GM23248 (cell line): Measurements from ENCODE around the gene KIN.

Experiments
- EZH2 ChIP-seq: fragments of 200-600 bp; sonication (generic); IDR thresholded peaks from 2 replicates; pipeline ENCODE4 v1.6.1; 2018; ENCODE audit warnings: antibody characterized with exemption, mild to moderate bottlenecking; ENCODE audit not compliant: insufficient read depth, poor library complexity, severe bottlenecking
- EZH2phosphoT487 ChIP-seq: fragments of 200-600 bp; sonication (generic); IDR thresholded peaks from 2 replicates; pipeline ENCODE4 v1.6.1; 2018; ENCODE audit warnings: antibody characterized with exemption, moderate library complexity, mild to moderate bottlenecking, low read depth; ENCODE audit not compliant: insufficient read depth

DNA sequence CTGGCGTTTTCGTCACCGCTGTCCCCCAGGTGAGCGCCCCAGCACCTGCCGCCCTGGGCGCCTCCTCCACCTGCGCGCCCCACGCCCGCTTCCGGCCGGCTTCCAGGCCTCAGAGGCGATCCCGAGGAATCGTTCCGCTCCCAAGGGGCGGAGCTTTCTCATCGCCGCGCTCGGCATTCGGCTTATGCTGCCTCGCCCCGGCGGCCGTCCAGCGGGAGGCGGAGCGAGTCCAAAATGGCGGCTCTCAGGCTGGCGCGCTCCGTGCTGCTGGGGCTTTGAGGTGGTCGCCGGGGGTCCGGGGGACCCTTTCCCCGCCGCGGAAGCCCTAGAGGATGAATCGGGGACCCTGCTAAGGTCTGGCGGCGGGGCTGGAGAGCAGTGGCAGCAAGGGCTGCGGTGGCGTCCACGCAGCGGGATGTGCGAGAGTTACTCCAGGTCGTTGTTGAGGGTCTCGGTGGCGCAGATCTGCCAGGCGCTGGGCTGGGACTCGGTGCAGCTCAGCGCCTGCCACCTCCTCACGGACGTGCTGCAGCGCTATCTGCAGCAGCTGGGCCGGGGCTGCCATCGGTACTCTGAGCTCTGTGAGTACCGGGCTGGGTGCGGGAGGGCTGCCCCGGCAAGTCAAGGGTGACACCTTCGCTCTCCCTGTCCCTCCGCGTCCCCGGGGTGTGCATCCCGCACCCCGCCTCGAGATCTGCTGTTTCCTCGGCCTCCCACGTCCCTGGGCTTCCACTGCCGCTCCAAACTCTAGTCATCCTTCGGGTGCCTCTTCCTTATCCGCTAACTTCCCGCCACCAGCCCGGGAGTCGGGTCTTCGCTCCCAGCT lies 30.7 kb upstream of the KIN start, which contains the start of gene TAF3:
- TF ChIP-seq EZH2 (no peak), EZH2phosphoT487 (no peak)
